Neural cell (in vitro differentiated cells): ENCODE data around the gene BUB3. TPM values are rescaled to one million over a fixed set of nuclear protein-coding genes. Genes with fewer than 3 reads are reported as not detected.

Experiments used
- H2AFZ ChIP-seq: fragments of 200-600, 300-800 bp; sonication (generic), shearing (Covaris generic); 2 replicates; pipeline ENCODE4 v1.6.0; 2014; ENCODE audit warnings: low read depth, mild to moderate bottlenecking, antibody characterized with exemption, low read length, moderate library complexity
- H3F3A ChIP-seq: fragments of 200-600 bp; shearing (Covaris generic); 2 replicates; pipeline ENCODE4 v1.6.1; 2016; ENCODE audit warnings: mild to moderate bottlenecking, moderate library complexity, mixed read lengths, antibody characterized with exemption, low read length; ENCODE audit not compliant: insufficient read depth, poor library complexity, severe bottlenecking
- H3K27ac ChIP-seq: fragments of 200-600, 300-800 bp; sonication (generic), shearing (Covaris generic); 2 replicates; pipeline ENCODE4 v1.5.1; 2014; ENCODE audit warnings: mild to moderate bottlenecking, low read length, moderate library complexity
- H3K27me3 ChIP-seq: fragments of 300-800, 200-600 bp; sonication (generic), shearing (Covaris generic); 2 replicates; pipeline ENCODE4 v1.6.0; 2014; ENCODE audit warnings: mild to moderate bottlenecking, low read depth, low read length, moderate library complexity; ENCODE audit not compliant: insufficient read depth
- H3K36me3 ChIP-seq: fragments of 300-800, 200-600 bp; sonication (generic), shearing (Covaris generic); 2 replicates; pipeline ENCODE4 v1.5.1; 2014; ENCODE audit warnings: mild to moderate bottlenecking, antibody characterized with exemption, low read length, moderate library complexity; ENCODE audit not compliant: insufficient read depth
- H3K4me2 ChIP-seq: fragments of 300-800, 200-600 bp; sonication (generic), shearing (Covaris generic); 2 replicates; pipeline ENCODE4 v1.6.0; 2014; ENCODE audit warnings: mild to moderate bottlenecking, low read length
- H3K4me3 ChIP-seq: fragments of 300-800, 200-600 bp; sonication (generic), shearing (Covaris generic); 2 replicates; pipeline ENCODE4 v1.5.1; 2014; ENCODE audit warnings: mild to moderate bottlenecking, low read length, moderate library complexity
- H3K79me2 ChIP-seq: fragments of 200-600 bp; shearing (Covaris generic); replicated peaks from 2 replicates; pipeline ENCODE4 v1.6.0; 2014; ENCODE audit warnings: mild to moderate bottlenecking, low read length, moderate library complexity; ENCODE audit not compliant: insufficient read depth
- H3K9ac ChIP-seq: fragments of 300-800, 200-600 bp; sonication (generic), shearing (Covaris generic); 2 replicates; pipeline ENCODE4 v1.6.1; 2016; ENCODE audit warnings: mild to moderate bottlenecking, low read length, mixed read lengths
- H3K9me2 ChIP-seq: fragments of 200-600 bp; shearing (Covaris generic); 2 replicates; pipeline ENCODE4 v1.6.1; 2016; ENCODE audit warnings: mild to moderate bottlenecking, low read length, mixed read lengths; ENCODE audit not compliant: insufficient read depth
- H3K9me3 ChIP-seq: fragments of 200-600, 300-800 bp; sonication (generic), shearing (Covaris generic); 2 replicates; pipeline ENCODE4 v1.6.1; 2016; ENCODE audit warnings: mild to moderate bottlenecking, mixed run types, low read length, moderate library complexity, mixed read lengths
- H4K20me1 ChIP-seq: fragments of 200-600 bp; shearing (Covaris generic); 2 replicates; pipeline ENCODE4 v1.6.1; 2016; ENCODE audit warnings: mild to moderate bottlenecking, mixed run types; ENCODE audit not compliant: insufficient read depth
- CTCF ChIP-seq: fragments of 450-650 bp; IDR thresholded peaks from 2 replicates; pipeline ENCODE4 v1.5.1; 2014; ENCODE audit warnings: antibody characterized with exemption, mild to moderate bottlenecking, moderate library complexity; ENCODE audit not compliant: poor library complexity, severe bottlenecking
- EP300 ChIP-seq: fragments of 450-650 bp; conservative IDR thresholded peaks from 2 replicates; pipeline ENCODE4 v1.6.1; 2014; ENCODE audit warnings: antibody characterized with exemption, mild to moderate bottlenecking, moderate library complexity; ENCODE audit not compliant: poor library complexity, severe bottlenecking
- EZH2 ChIP-seq: fragments of 200-600, 300-800 bp; shearing (Covaris generic), sonication (generic); IDR thresholded peaks from 2 replicates; pipeline ENCODE4 v1.6.1; 2014; ENCODE audit warnings: antibody characterized with exemption, low read length, borderline replicate concordance, mild to moderate bottlenecking; ENCODE audit not compliant: insufficient read depth, poor library complexity, severe bottlenecking
- MXI1 ChIP-seq: fragments of 450-650 bp; conservative IDR thresholded peaks from 2 replicates; pipeline ENCODE4 v1.6.1; 2014; ENCODE audit warnings: antibody characterized with exemption, mild to moderate bottlenecking; ENCODE audit not compliant: poor library complexity, severe bottlenecking
- POLR2AphosphoS5 ChIP-seq: IDR thresholded peaks from 2 replicates; pipeline ENCODE4 v1.6.1; 2012
- RAD21 ChIP-seq: fragments of 450-650 bp; conservative IDR thresholded peaks from 2 replicates; pipeline ENCODE4 v1.6.1; 2014; ENCODE audit warnings: antibody characterized with exemption, mild to moderate bottlenecking, moderate library complexity
- REST ChIP-seq: IDR thresholded peaks from 2 replicates; pipeline ENCODE4 v1.6.1; 2012; ENCODE audit warnings: borderline replicate concordance
- SMC3 ChIP-seq: fragments of 450-650 bp; conservative IDR thresholded peaks from 2 replicates; pipeline ENCODE4 v1.6.1; 2014; ENCODE audit warnings: antibody characterized with exemption, mild to moderate bottlenecking, moderate library complexity; ENCODE audit not compliant: poor library complexity
- TAF1 ChIP-seq: IDR thresholded peaks from 2 replicates; pipeline ENCODE4 v1.6.1; 2012; ENCODE audit warnings: low read depth
- polyA plus RNA-seq: library from polyadenylated mRNA; depleted of rRNA; stranded (reverse); fragments of >200 nt; gene quantifications from 2 replicates; pipeline ENCODE4 v1.2.3, GENCODE V29; 2014

BUB3 gene
- polyA plus RNA-seq, 1 donor from 2014 or later: 162 TPM

GRCh38 chr10:123180101-123181090 is 26.2 kb downstream of the BUB3 start:
- no peaks in the 10 kb centered on the region for H3K36me3 ChIP-seq
- no peaks in the 10 kb centered on the region for H3K79me2 ChIP-seq
- no peaks in the 10 kb centered on the region for H4K20me1 ChIP-seq
- H3K9me3 ChIP-seq: no peaks in the 10 kb centered on the region
- no peak overlapping the region for H3K9ac ChIP-seq
- no peaks in the 10 kb centered on the region for H3F3A ChIP-seq
- TF ChIP-seq MXI1: no peak
- TF ChIP-seq POLR2AphosphoS5: no peak
- TF ChIP-seq EP300: no peak
- TF ChIP-seq SMC3: no peak
- no peak for TF ChIP-seq REST
- no peak for TF ChIP-seq CTCF
- TF ChIP-seq TAF1: no peak
- TF ChIP-seq RAD21: no peak
- TF ChIP-seq EZH2: no peak
- no peaks in the 10 kb centered on the region for H3K27me3 ChIP-seq
- H3K4me3 ChIP-seq: no peak overlapping the region
- H3K4me2 ChIP-seq: no peak overlapping the region
- no peak overlapping the region for H2AFZ ChIP-seq
- no peak overlapping the region for H3K27ac ChIP-seq
- no peaks in the 10 kb centered on the region for H3K9me2 ChIP-seq

GRCh38 chr10:123183724-123184123 is 29.5 kb downstream of the BUB3 start:
- Histone ChIP-seq H3K4me3 (no peak overlapping the region), H3K27ac (no peak overlapping the region), H2AFZ (no peak overlapping the region), H3K36me3 (no peaks in the 10 kb centered on the region), H3K9me3 (peaks cover 3% of the 10 kb centered on the region), H3K27me3 (no peaks in the 10 kb centered on the region), H3K9me2 (no peaks in the 10 kb centered on the region), H3F3A (no peaks in the 10 kb centered on the region), H4K20me1 (no peaks in the 10 kb centered on the region), H3K79me2 (no peaks in the 10 kb centered on the region), H3K4me2 (no peak overlapping the region), H3K9ac (no peak overlapping the region)
- TF ChIP-seq REST (no peak), MXI1 (no peak), POLR2AphosphoS5 (no peak), EP300 (no peak), SMC3 (no peak), CTCF (no peak), EZH2 (no peak), RAD21 (no peak), TAF1 (no peak)
